Ishikawa (cell line): ENCODE measurements around the gene C1QC.

Experiments
- CEBPB ChIP-seq: IDR thresholded peaks from 2 replicates; pipeline ENCODE4 v1.6.1; 2012
- CREB1 ChIP-seq: IDR thresholded peaks from 2 replicates; pipeline ENCODE4 v1.6.1; 2012; ENCODE audit warnings: low read depth
- EP300 ChIP-seq: IDR thresholded peaks from 2 replicates; pipeline ENCODE4 v1.6.1; 2012; ENCODE audit warnings: borderline replicate concordance
- RAD21 ChIP-seq: IDR thresholded peaks from 2 replicates; pipeline ENCODE4 v1.6.1; 2012; ENCODE audit warnings: low read depth
- TAF1 ChIP-seq: IDR thresholded peaks from 2 replicates; pipeline ENCODE4 v1.6.1; 2012; ENCODE audit warnings: low read depth, mild to moderate bottlenecking
- TCF12 ChIP-seq: IDR thresholded peaks from 2 replicates; pipeline ENCODE4 v1.6.1; 2012; ENCODE audit warnings: low read depth
- TEAD4 ChIP-seq: IDR thresholded peaks from 2 replicates; pipeline ENCODE4 v1.6.1; 2012
- YY1 ChIP-seq: IDR thresholded peaks from 2 replicates; pipeline ENCODE4 v1.6.1; 2012; ENCODE audit warnings: low read depth
- ZBTB7A ChIP-seq: IDR thresholded peaks from 2 replicates; pipeline ENCODE4 v1.6.1; 2012; ENCODE audit warnings: low read depth
- TF ChIP-seq, protein P1 (sequence below): IDR thresholded peaks from 2 replicates; pipeline ENCODE4 v1.6.1; 2012
- TF ChIP-seq, protein P2 (sequence below): IDR thresholded peaks from 2 replicates; pipeline ENCODE4 v1.6.1; 2012; ENCODE audit warnings: low read depth, mild to moderate bottlenecking

DNA sequence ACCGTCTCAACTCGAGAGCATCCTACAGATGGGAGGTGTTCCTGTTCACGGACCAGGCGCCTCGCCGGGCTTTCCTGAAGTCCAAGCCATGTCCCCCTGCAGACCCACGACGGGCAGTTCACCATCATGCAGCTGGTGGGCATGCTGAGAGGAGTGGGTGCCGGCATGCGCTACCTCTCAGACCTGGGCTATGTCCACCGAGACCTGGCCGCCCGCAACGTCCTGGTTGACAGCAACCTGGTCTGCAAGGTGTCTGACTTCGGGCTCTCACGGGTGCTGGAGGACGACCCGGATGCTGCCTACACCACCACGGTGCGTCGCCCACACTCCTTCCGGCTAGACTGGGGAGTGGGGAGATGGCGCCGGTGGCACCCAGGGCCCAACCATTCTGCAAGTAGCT is 44.7 kb upstream of the C1QC start:
- TF ChIP-seq CREB1: no peak
- no peak for TF ChIP-seq TCF12
- TF ChIP-seq, protein P1, sequence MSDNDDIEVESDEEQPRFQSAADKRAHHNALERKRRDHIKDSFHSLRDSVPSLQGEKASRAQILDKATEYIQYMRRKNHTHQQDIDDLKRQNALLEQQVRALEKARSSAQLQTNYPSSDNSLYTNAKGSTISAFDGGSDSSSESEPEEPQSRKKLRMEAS: no peak
- TF ChIP-seq CEBPB: no peak
- TF ChIP-seq, protein P2, sequence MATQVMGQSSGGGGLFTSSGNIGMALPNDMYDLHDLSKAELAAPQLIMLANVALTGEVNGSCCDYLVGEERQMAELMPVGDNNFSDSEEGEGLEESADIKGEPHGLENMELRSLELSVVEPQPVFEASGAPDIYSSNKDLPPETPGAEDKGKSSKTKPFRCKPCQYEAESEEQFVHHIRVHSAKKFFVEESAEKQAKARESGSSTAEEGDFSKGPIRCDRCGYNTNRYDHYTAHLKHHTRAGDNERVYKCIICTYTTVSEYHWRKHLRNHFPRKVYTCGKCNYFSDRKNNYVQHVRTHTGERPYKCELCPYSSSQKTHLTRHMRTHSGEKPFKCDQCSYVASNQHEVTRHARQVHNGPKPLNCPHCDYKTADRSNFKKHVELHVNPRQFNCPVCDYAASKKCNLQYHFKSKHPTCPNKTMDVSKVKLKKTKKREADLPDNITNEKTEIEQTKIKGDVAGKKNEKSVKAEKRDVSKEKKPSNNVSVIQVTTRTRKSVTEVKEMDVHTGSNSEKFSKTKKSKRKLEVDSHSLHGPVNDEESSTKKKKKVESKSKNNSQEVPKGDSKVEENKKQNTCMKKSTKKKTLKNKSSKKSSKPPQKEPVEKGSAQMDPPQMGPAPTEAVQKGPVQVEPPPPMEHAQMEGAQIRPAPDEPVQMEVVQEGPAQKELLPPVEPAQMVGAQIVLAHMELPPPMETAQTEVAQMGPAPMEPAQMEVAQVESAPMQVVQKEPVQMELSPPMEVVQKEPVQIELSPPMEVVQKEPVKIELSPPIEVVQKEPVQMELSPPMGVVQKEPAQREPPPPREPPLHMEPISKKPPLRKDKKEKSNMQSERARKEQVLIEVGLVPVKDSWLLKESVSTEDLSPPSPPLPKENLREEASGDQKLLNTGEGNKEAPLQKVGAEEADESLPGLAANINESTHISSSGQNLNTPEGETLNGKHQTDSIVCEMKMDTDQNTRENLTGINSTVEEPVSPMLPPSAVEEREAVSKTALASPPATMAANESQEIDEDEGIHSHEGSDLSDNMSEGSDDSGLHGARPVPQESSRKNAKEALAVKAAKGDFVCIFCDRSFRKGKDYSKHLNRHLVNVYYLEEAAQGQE: no peak
- no peak for TF ChIP-seq TEAD4
- no peak for TF ChIP-seq TAF1
- TF ChIP-seq EP300: no peak
- no peak for TF ChIP-seq ZBTB7A
- TF ChIP-seq RAD21: no peak
- no peak for TF ChIP-seq YY1
